Measurements from ENCODE around the gene SLC39A11. TPM values are rescaled to one million over a fixed set of nuclear protein-coding genes. Genes with fewer than 3 reads are reported as not detected.
"Not testable (repeated sequence)": the region's sequence is repeated elsewhere in the genome, so short reads cannot be mapped to it uniquely, and the experiment has no call there.

The SLC39A11 gene
- total and polyA plus RNA-seq, 2 experiments from 2014 or later: 11.7 to 16.4 TPM

- no peak for TF ChIP-seq EZH2phosphoT487 (IDR thresholded peaks at IDR 0.05; ENCODE audit: insufficient read depth, low read depth)
- no peak for TF ChIP-seq EZH2 (IDR thresholded peaks at IDR 0.05; ENCODE audit: insufficient read depth, poor library complexity, severe bottlenecking)
- Histone ChIP-seq H3K9ac (no peak overlapping the region), H3K27me3 (replicated peaks; ENCODE audit: insufficient read depth) (no peaks in the 10 kb centered on the region), H4K20me1 (ENCODE audit: insufficient read depth) (no peaks in the 10 kb centered on the region), H3K36me3 (ENCODE audit: low read depth) (no peaks in the 10 kb centered on the region), H3K4me2 (ENCODE audit: unreplicated experiment) (no peak overlapping the region), H3K9me3 (ENCODE audit: low read depth) (no peaks in the 10 kb centered on the region), H3K4me1 (ENCODE audit: insufficient read depth) (no peaks in the 10 kb centered on the region), H3F3A (ENCODE audit: insufficient read depth) (no peaks in the 10 kb centered on the region), H3K27ac (no peak overlapping the region), H2AFZ (no peak overlapping the region), H3K4me3 (no peak overlapping the region), H3K9me2 (ENCODE audit: insufficient read depth) (no peaks in the 10 kb centered on the region), H3K79me2 (ENCODE audit: insufficient read depth) (no peaks in the 10 kb centered on the region)
- no peak for DNase-seq
- in situ Hi-C loops (cut with MboI): loop anchor here (25.0 kb wide), 2 partner anchors 167 to 433 kb away; partner anchors contain the start of gene SSTR2
- 88 to 93% methylated on average over 1 of the region's 1 CpG for WGBS, 2 experiments (ENCODE audit: low coverage in 1 of 2, low lambda C conversion rate in 2 of 2, missing lambda C conversion rate in 2 of 2)
Observed at GRCh38 chr17:72995008-72995656, 97.4 kb downstream of the SLC39A11 start.

DNA sequence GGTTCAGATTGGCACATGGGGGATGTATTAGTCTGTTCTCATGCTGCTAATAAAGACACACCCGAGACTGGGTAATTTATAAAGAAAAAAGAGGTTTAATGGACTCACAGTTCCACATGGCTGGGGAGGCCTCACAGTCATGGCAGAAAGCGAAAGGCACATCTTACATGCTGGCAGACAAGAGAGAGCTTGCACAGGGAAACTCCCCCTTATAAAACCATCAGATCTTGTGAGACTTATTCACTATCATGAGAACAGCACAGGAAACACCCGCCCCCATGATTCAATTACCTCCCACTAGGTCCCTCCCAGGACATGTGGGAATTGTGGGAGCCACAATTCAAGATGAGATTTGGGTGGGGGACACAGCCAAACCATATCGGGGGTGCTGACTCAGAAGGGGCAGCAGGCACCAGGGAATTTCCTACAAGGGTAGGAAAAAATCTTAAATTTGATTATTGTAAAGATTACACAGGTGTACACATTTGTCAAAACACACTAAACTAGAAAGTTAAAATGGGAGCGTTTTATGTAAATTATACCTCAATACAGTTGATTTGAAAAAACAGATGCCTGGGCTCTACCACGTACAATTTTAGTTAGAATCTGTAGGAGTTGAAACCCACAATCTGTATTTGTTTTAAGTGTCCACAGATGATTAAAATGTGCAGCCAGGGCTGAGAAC lies 99.6 kb downstream of the SLC39A11 start:
- WGBS, 2 experiments (ENCODE audit: low coverage in 1 of 2, low lambda C conversion rate in 2 of 2, missing lambda C conversion rate in 2 of 2): 81 to 85% methylated on average over 6 of the region's 6 CpGs
- in situ Hi-C loops (cut with MboI): loop anchor here (25.0 kb wide), 2 partner anchors 169 to 431 kb away; partner anchors contain the start of gene SSTR2
- DNase-seq: not testable (repeated sequence)

DNA sequence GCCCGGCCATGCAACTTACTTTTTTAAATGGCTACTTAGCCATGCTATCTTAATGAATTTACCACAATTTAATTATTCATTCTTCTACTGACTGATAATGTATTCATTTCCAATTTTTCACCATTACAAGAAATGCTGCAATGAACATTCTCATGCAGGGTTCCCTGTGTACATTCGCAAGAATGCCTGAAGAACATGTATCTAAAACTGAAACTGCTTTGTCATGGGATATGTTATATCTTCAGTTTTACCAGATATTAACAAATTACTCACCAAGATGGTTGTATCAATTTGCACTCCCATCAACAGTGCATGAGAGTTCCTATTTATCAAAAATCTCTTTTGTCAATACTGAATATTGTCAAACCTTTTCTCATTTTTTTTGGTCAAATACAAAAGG lies 100.8 kb downstream of the SLC39A11 start:
- Histone ChIP-seq H2AFZ (no peak overlapping the region), H3K27me3 (replicated peaks; ENCODE audit: insufficient read depth) (no peaks in the 10 kb centered on the region), H4K20me1 (ENCODE audit: insufficient read depth) (no peaks in the 10 kb centered on the region), H3K9me3 (ENCODE audit: low read depth) (no peaks in the 10 kb centered on the region), H3K79me2 (ENCODE audit: insufficient read depth) (no peaks in the 10 kb centered on the region), H3K4me2 (ENCODE audit: unreplicated experiment) (no peak overlapping the region), H3K4me3 (no peak overlapping the region), H3K9me2 (ENCODE audit: insufficient read depth) (no peaks in the 10 kb centered on the region), H3K4me1 (ENCODE audit: insufficient read depth) (no peaks in the 10 kb centered on the region), H3K27ac (no peak overlapping the region), H3K9ac (no peak overlapping the region), H3K36me3 (ENCODE audit: low read depth) (no peaks in the 10 kb centered on the region), H3F3A (ENCODE audit: insufficient read depth) (no peaks in the 10 kb centered on the region)
- in situ Hi-C loops (cut with MboI): loop anchor here (25.0 kb wide), 2 partner anchors 171 to 429 kb away; partner anchors contain the start of gene SSTR2
- no peak for DNase-seq
- WGBS, 2 experiments (ENCODE audit: low coverage in 1 of 2, low lambda C conversion rate in 2 of 2, missing lambda C conversion rate in 2 of 2): 99 to 100% methylated on average over 2 of the region's 2 CpGs
- TF ChIP-seq EZH2phosphoT487 (IDR thresholded peaks at IDR 0.05; ENCODE audit: insufficient read depth, low read depth): no peak
- TF ChIP-seq EZH2 (IDR thresholded peaks at IDR 0.05; ENCODE audit: insufficient read depth, poor library complexity, severe bottlenecking): no peak

More for the DNA sequence above, 99.6 kb downstream of the SLC39A11 start:
- H3K9ac ChIP-seq; H3K4me2 ChIP-seq (ENCODE audit: unreplicated experiment); H3K9me3 ChIP-seq (ENCODE audit: low read depth); H3F3A ChIP-seq (ENCODE audit: insufficient read depth); H3K36me3 ChIP-seq (ENCODE audit: low read depth); H3K27me3 ChIP-seq (replicated peaks; ENCODE audit: insufficient read depth); H3K9me2 ChIP-seq (ENCODE audit: insufficient read depth); H3K27ac ChIP-seq; H2AFZ ChIP-seq; H4K20me1 ChIP-seq (ENCODE audit: insufficient read depth); H3K4me1 ChIP-seq (ENCODE audit: insufficient read depth); H3K79me2 ChIP-seq (ENCODE audit: insufficient read depth); H3K4me3 ChIP-seq: not testable (repeated sequence)

DNA sequence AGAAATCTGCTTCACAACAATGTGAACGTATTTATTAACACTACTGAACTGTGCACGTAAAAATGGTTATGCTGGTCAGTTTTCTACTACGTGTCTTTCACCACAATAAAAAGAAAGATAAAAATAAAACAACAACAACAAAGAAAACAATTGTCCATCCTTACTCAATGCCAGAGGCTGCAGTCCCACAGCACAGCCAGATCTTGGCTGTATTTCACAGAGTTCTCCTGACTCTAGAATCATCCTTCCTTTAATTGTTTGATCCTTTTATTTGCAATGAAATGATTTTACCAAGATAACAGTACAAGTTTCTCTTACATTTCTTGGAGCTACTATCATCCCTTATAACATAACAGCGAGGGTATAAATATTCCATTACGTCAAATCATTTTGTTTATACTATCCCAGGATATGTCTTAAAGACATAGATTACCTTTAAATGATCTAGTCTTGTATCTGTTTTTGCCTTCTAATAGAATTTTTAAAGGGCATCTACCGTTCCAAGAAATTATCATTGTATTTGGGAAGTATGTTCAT lies 103.3 kb downstream of the SLC39A11 start:
- Histone ChIP-seq H3F3A (ENCODE audit: insufficient read depth) (no peaks in the 10 kb centered on the region), H3K9me2 (ENCODE audit: insufficient read depth) (no peaks in the 10 kb centered on the region), H3K27ac (no peak overlapping the region), H3K4me1 (ENCODE audit: insufficient read depth) (peaks cover 9% of the 10 kb centered on the region), H3K36me3 (ENCODE audit: low read depth) (no peaks in the 10 kb centered on the region), H3K4me2 (ENCODE audit: unreplicated experiment) (no peak overlapping the region), H3K9ac (no peak overlapping the region), H3K4me3 (no peak overlapping the region), H2AFZ (no peak overlapping the region), H3K79me2 (ENCODE audit: insufficient read depth) (no peaks in the 10 kb centered on the region), H4K20me1 (ENCODE audit: insufficient read depth) (no peaks in the 10 kb centered on the region), H3K9me3 (ENCODE audit: low read depth) (no peaks in the 10 kb centered on the region), H3K27me3 (replicated peaks; ENCODE audit: insufficient read depth) (no peaks in the 10 kb centered on the region)
- in situ Hi-C loops (cut with MboI): loop anchor here (25.0 kb wide), 2 partner anchors 173 to 427 kb away; partner anchors contain the start of gene SSTR2
- no peak for TF ChIP-seq EZH2 (IDR thresholded peaks at IDR 0.05; ENCODE audit: insufficient read depth, poor library complexity, severe bottlenecking)
- TF ChIP-seq EZH2phosphoT487 (IDR thresholded peaks at IDR 0.05; ENCODE audit: insufficient read depth, low read depth): no peak
- DNase-seq: no peak
- 85 to 86% methylated on average over 6 of the region's 6 CpGs for WGBS, 2 experiments (ENCODE audit: low coverage in 1 of 2, low lambda C conversion rate in 2 of 2, missing lambda C conversion rate in 2 of 2)

All from GM23248 (cell line).